Uterus (tissue), 4 donors: ENCODE data around the gene RNF157. TPM values are rescaled to one million over a fixed set of nuclear protein-coding genes. Genes with fewer than 3 reads are reported as not detected.

Source experiments
- DNase-seq, 2 donors: peaks; one replicate each; pipeline ENCODE4 v3.0.0-alpha.2; 2019 to 2020
- H3K27ac ChIP-seq, 2 donors: fragments of 200-600 bp; sonication (generic); 1 replicate in 1 of 2; 2 replicates in 1 of 2; pipeline ENCODE4 v1.5.1; 2016 to 2018
- H3K27me3 ChIP-seq, 2 donors: fragments of 200-600 bp; sonication (generic); one replicate each; pipeline ENCODE4 v1.5.1; 2018 to 2019; ENCODE audit warnings: control low read depth in 1 of 2
- H3K36me3 ChIP-seq, 2 donors: fragments of 200-600 bp; sonication (generic); one replicate each; pipeline ENCODE4 v1.5.1; 2019; ENCODE audit warnings: control low read depth in 1 of 2
- H3K4me1 ChIP-seq, 2 donors: fragments of 200-600 bp; sonication (generic); one replicate each; pipeline ENCODE4 v1.5.1; 2018 to 2019; ENCODE audit warnings: control low read depth in 1 of 2
- H3K4me3 ChIP-seq, 2 donors: fragments of 200-600 bp; sonication (generic); 1 replicate in 1 of 2; 2 replicates in 1 of 2; pipeline ENCODE4 v1.5.1; 2018 to 2019; ENCODE audit warnings: mild to moderate bottlenecking in 1 of 2
- H3K9me3 ChIP-seq, 2 donors: fragments of 200-600 bp; sonication (generic); one replicate each; pipeline ENCODE4 v1.5.1; 2019; ENCODE audit warnings: control low read depth in 1 of 2
- CTCF ChIP-seq, 4 experiments: fragments of 200-600 bp in 2 of 4; fragments of 450-650 bp in 2 of 4; sonication (generic) in 2 of 4; IDR thresholded peaks; one replicate each; pipeline ENCODE4 v1.5.1; 2016 to 2019; ENCODE audit warnings: antibody characterized with exemption in 4 of 4, mild to moderate bottlenecking in 2 of 4, moderate library complexity in 1 of 4
- POLR2A ChIP-seq, 2 donors: fragments of 450-650 bp; IDR thresholded peaks; one replicate each; pipeline ENCODE4 v1.6.1; 2016; ENCODE audit warnings: antibody characterized with exemption in 2 of 2, mild to moderate bottlenecking in 1 of 2, moderate library complexity in 1 of 2
- intact Hi-C: fragments of 100-400 bp; cut with DNase I; formaldehyde crosslinking; loops from one replicate; pipeline ENCODE4 v1.15.1; 2023; ENCODE audit warnings: low total_unique reads
- total RNA-seq, 4 donors: library from RNA; depleted of rRNA in 3 of 4; stranded (reverse); fragments of >200 nt in 3 of 4; gene quantifications; one replicate each; pipeline versions ENCODE4 v1.1.0 to v1.2.4, GENCODE V29; 2014 to 2023
- donor health status: DM: yes; HTN: yes; CAD: no.

Gene RNF157
- total RNA-seq, 4 donors from 2014 or later: 0.77 to 5.7 (median 1.7) TPM

- no peaks in the 10 kb centered on the region for H3K27me3 ChIP-seq
- H3K36me3 ChIP-seq: no peaks in the 10 kb centered on the region
- no peak overlapping the region for H3K4me3 ChIP-seq
- no peaks in the 10 kb centered on the region for H3K4me1 ChIP-seq
- no peak for DNase-seq
- no peak overlapping the region for H3K27ac ChIP-seq
- intact Hi-C loops: no loop called here
- no peaks in the 10 kb centered on the region for H3K9me3 ChIP-seq
- TF ChIP-seq CTCF (IDR thresholded peaks at IDR 0.05) (peak; percentile 38 to 61 (median 56)), POLR2A (IDR thresholded peaks at IDR 0.05) (no peak)
Observed at GRCh38 chr17:76147211-76148014, 92.9 kb downstream of the RNF157 start.

- no peak for TF ChIP-seq CTCF (IDR thresholded peaks at IDR 0.05)
- intact Hi-C loops: no loop called here
- Histone ChIP-seq H3K36me3 (no peaks in the 10 kb centered on the region), H3K27me3 (no peaks in the 10 kb centered on the region), H3K9me3 (no peaks in the 10 kb centered on the region), H3K4me1 (no peaks in the 10 kb centered on the region), H3K27ac (no peak overlapping the region), H3K4me3 (no peak overlapping the region)
- DNase-seq: no peak
Observed at GRCh38 chr17:76146053-76146851, 94.0 kb downstream of the RNF157 start.

GRCh38 chr17:76145231-76146052 lies 94.9 kb downstream of the RNF157 start:
- intact Hi-C loops: no loop called here

GRCh38 chr17:76142585-76143041 lies 97.7 kb downstream of the RNF157 start:
- H3K4me1 ChIP-seq: no peaks in the 10 kb centered on the region
- no peak overlapping the region for H3K27ac ChIP-seq
- DNase-seq: no peak

More at GRCh38 chr17:76145231-76146052, 94.9 kb downstream of the RNF157 start:
- no peak for DNase-seq
- Histone ChIP-seq H3K27me3 (no peaks in the 10 kb centered on the region), H3K27ac (no peak overlapping the region), H3K4me3 (no peak overlapping the region), H3K9me3 (no peaks in the 10 kb centered on the region), H3K4me1 (no peaks in the 10 kb centered on the region), H3K36me3 (no peaks in the 10 kb centered on the region)
- TF ChIP-seq CTCF (IDR thresholded peaks at IDR 0.05): no peak
- TF ChIP-seq POLR2A (IDR thresholded peaks at IDR 0.05): no peak

GRCh38 chr17:76142039-76142584 lies 98.2 kb downstream of the RNF157 start:
- TF ChIP-seq CTCF (IDR thresholded peaks at IDR 0.05): no peak
- no peak for TF ChIP-seq POLR2A (IDR thresholded peaks at IDR 0.05)
- intact Hi-C loops: no loop called here
- DNase-seq: no peak
- no peaks in the 10 kb centered on the region for H3K36me3 ChIP-seq
- H3K27me3 ChIP-seq: peaks cover 22 to 25% of the 10 kb centered on the region in 2 donors
- H3K27ac ChIP-seq: no peak overlapping the region
- H3K9me3 ChIP-seq: no peaks in the 10 kb centered on the region
- H3K4me1 ChIP-seq: no peaks in the 10 kb centered on the region
- no peak overlapping the region for H3K4me3 ChIP-seq

More at GRCh38 chr17:76142585-76143041, 97.7 kb downstream of the RNF157 start:
- Histone ChIP-seq H3K4me3 (no peak overlapping the region), H3K9me3 (no peaks in the 10 kb centered on the region), H3K36me3 (no peaks in the 10 kb centered on the region), H3K27me3 (peaks cover 19 to 20% of the 10 kb centered on the region in 2 donors)
- intact Hi-C loops: no loop called here
- TF ChIP-seq POLR2A (IDR thresholded peaks at IDR 0.05): no peak
